Keratinocyte (primary cell): ENCODE data around the gene FAM163A. TPM values are rescaled to one million over a fixed set of nuclear protein-coding genes. Genes with fewer than 3 reads are reported as not detected.

Experiments
- DNase-seq: peaks from one replicate; pipeline ENCODE4 v3.0.0-alpha.2; 2011; ENCODE audit warnings: low read depth, missing footprints, low spot score
- FAIRE-seq: peaks from 2 replicates; lab custom pipeline; 2011; peaks lifted over from hg19 to GRCh38; lab: Jason Lieb, UNC
- H2AFZ ChIP-seq: 2 replicates; pipeline ENCODE4 v1.6.0; 2012; ENCODE audit warnings: low read length, control low read depth, inconsistent platforms; ENCODE audit not compliant: control insufficient read depth
- H3K27ac ChIP-seq: 2 replicates; pipeline ENCODE4 v1.5.1; 2011; ENCODE audit warnings: low read length; ENCODE audit not compliant: control insufficient read depth, insufficient read depth
- H3K27me3 ChIP-seq: 3 replicates; pipeline ENCODE4 v1.6.0; 2011; ENCODE audit warnings: low read length; ENCODE audit not compliant: control insufficient read depth, insufficient read depth; ENCODE audit errors: extremely low read depth
- H3K36me3 ChIP-seq, 2 experiments: 2 replicates in 1 of 2; 3 replicates in 1 of 2; pipeline ENCODE4 v1.5.1; 2011; ENCODE audit warnings: low read length in 2 of 2, mild to moderate bottlenecking in 1 of 2; ENCODE audit not compliant: control insufficient read depth in 2 of 2, insufficient read depth in 2 of 2; ENCODE audit errors: extremely low read depth in 1 of 2
- H3K4me1 ChIP-seq: 3 replicates; pipeline ENCODE4 v1.5.1; 2011; ENCODE audit warnings: low read length; ENCODE audit not compliant: control insufficient read depth, insufficient read depth; ENCODE audit errors: extremely low read depth
- H3K4me2 ChIP-seq: 3 replicates; pipeline ENCODE4 v1.6.0; 2011; ENCODE audit warnings: low read depth, low read length; ENCODE audit not compliant: control insufficient read depth, insufficient read depth; ENCODE audit errors: extremely low read depth
- H3K4me3 ChIP-seq, 3 experiments: fragments of 200-600 bp in 1 of 3; sonication (generic) in 1 of 3; 2 replicates in 2 of 3; 3 replicates in 1 of 3; pipeline ENCODE4 v1.5.1; 2011 to 2016; ENCODE audit warnings: low read length in 3 of 3, mild to moderate bottlenecking in 3 of 3, control low read depth in 2 of 3, inconsistent platforms in 1 of 3, low read depth in 1 of 3, mixed read lengths in 1 of 3, mixed run types in 1 of 3, moderate library complexity in 1 of 3; ENCODE audit not compliant: control insufficient read depth in 2 of 3, insufficient read depth in 2 of 3; ENCODE audit errors: extremely low read depth in 1 of 3
- H3K79me2 ChIP-seq: 2 replicates; pipeline ENCODE4 v1.6.0; 2012; ENCODE audit warnings: low read length; ENCODE audit not compliant: control insufficient read depth, insufficient read depth
- H3K9ac ChIP-seq: 3 replicates; pipeline ENCODE4 v1.6.0; 2011; ENCODE audit warnings: low read length; ENCODE audit not compliant: control insufficient read depth, insufficient read depth; ENCODE audit errors: extremely low read depth
- H3K9me1 ChIP-seq: 3 replicates; pipeline ENCODE4 v1.6.0; 2011; ENCODE audit warnings: low read length; ENCODE audit not compliant: control insufficient read depth, insufficient read depth; ENCODE audit errors: extremely low read depth
- H3K9me3 ChIP-seq: 2 replicates; pipeline ENCODE4 v1.5.1; 2012; ENCODE audit warnings: low read depth, low read length; ENCODE audit not compliant: control insufficient read depth
- H4K20me1 ChIP-seq: 3 replicates; pipeline ENCODE4 v1.6.0; 2011; ENCODE audit warnings: low read length; ENCODE audit not compliant: control insufficient read depth, insufficient read depth; ENCODE audit errors: extremely low read depth
- EZH2 ChIP-seq: IDR thresholded peaks from one replicate; pipeline ENCODE4 v1.6.1; 2012; ENCODE audit warnings: inconsistent platforms, mild to moderate bottlenecking, low read length, moderate library complexity
- dilution Hi-C: fragments of 300-500 bp; cut with MboI; formaldehyde crosslinking; loops from one replicate; pipeline ENCODE4 v1.7.0; 2020; ENCODE audit warnings: low sequenced_read_pairs; ENCODE audit not compliant: extremely low pct_ligation_motif_present
- polyA plus RNA-seq, 5 experiments: library from polyadenylated mRNA; depleted of rRNA in 3 of 5; stranded (reverse) in 3 of 5; stranded (forward) in 1 of 5; unstranded in 1 of 5; fragments of >200 nt; gene quantifications; 1 replicate in 1 of 5; 2 replicates in 3 of 5; 3 replicates in 1 of 5; pipeline versions ENCODE4 v1.2.1 to v1.2.3, GENCODE V29; 2011 to 2012; ENCODE audit warnings: missing spikeins in 2 of 5, low read depth in 1 of 5, low replicate concordance in 1 of 5
- TF ChIP-seq, protein P1 (sequence below), 3 experiments: IDR thresholded peaks in 1 of 3; conservative IDR thresholded peaks in 1 of 3; optimal IDR thresholded peaks in 1 of 3; 2 replicates in 2 of 3; 3 replicates in 1 of 3; pipeline versions ENCODE3 to v1.5.1; 2011; ENCODE audit warnings: low read length in 3 of 3, mild to moderate bottlenecking in 3 of 3, moderate library complexity in 2 of 3, control low read depth in 1 of 3, inconsistent platforms in 1 of 3; ENCODE audit not compliant: insufficient read depth in 2 of 3; ENCODE audit errors: extremely low read depth in 1 of 3

The FAM163A gene
- polyA plus RNA-seq, 1 donor (not counting 4 experiments of a cell fraction or from before 2014, with no cell fraction given) = not detected

GRCh38 chr1:179750630-179751029 lies 7.5 kb downstream of the FAM163A start:
- H3K9me3 ChIP-seq = no peaks in the 10 kb centered on the region
- H4K20me1 ChIP-seq = no peaks in the 10 kb centered on the region
- no peaks in the 10 kb centered on the region for H3K4me1 ChIP-seq
- no peak for DNase-seq
- no peak overlapping the region for H3K4me2 ChIP-seq
- H3K27ac ChIP-seq = no peak overlapping the region
- H3K79me2 ChIP-seq = no peaks in the 10 kb centered on the region
- TF ChIP-seq EZH2 = no peak
- TF ChIP-seq, protein P1, sequence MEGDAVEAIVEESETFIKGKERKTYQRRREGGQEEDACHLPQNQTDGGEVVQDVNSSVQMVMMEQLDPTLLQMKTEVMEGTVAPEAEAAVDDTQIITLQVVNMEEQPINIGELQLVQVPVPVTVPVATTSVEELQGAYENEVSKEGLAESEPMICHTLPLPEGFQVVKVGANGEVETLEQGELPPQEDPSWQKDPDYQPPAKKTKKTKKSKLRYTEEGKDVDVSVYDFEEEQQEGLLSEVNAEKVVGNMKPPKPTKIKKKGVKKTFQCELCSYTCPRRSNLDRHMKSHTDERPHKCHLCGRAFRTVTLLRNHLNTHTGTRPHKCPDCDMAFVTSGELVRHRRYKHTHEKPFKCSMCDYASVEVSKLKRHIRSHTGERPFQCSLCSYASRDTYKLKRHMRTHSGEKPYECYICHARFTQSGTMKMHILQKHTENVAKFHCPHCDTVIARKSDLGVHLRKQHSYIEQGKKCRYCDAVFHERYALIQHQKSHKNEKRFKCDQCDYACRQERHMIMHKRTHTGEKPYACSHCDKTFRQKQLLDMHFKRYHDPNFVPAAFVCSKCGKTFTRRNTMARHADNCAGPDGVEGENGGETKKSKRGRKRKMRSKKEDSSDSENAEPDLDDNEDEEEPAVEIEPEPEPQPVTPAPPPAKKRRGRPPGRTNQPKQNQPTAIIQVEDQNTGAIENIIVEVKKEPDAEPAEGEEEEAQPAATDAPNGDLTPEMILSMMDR (optimal IDR thresholded peaks at IDR 0.05 in 1 of 3, IDR thresholded peaks at IDR 0.05 in 1 of 3, conservative IDR thresholded peaks at IDR 0.05 in 1 of 3; ENCODE audit: extremely low read depth in 1 of 3, insufficient read depth in 2 of 3, low read length in 3 of 3) = no peak
- no peak for FAIRE-seq
- no peak overlapping the region for H3K4me3 ChIP-seq
- no peaks in the 10 kb centered on the region for H3K36me3 ChIP-seq
- dilution Hi-C loops = no loop called here
- no peak overlapping the region for H2AFZ ChIP-seq
- H3K27me3 ChIP-seq = peaks cover 10% of the 10 kb centered on the region
- H3K9me1 ChIP-seq = no peaks in the 10 kb centered on the region
- no peak overlapping the region for H3K9ac ChIP-seq

GRCh38 chr1:179753061-179753460 lies 10.0 kb downstream of the FAM163A start:
- DNase-seq (no peak), FAIRE-seq (no peak)
- H3K27ac ChIP-seq = no peak overlapping the region
- no peaks in the 10 kb centered on the region for H3K4me1 ChIP-seq
- H3K4me2 ChIP-seq = no peak overlapping the region
- H3K9me1 ChIP-seq = no peaks in the 10 kb centered on the region
- no peaks in the 10 kb centered on the region for H3K9me3 ChIP-seq
- no peak overlapping the region for H2AFZ ChIP-seq
- TF ChIP-seq EZH2 = no peak
- TF ChIP-seq, protein P1 (optimal IDR thresholded peaks at IDR 0.05 in 1 of 3, IDR thresholded peaks at IDR 0.05 in 1 of 3, conservative IDR thresholded peaks at IDR 0.05 in 1 of 3; ENCODE audit: extremely low read depth in 1 of 3, insufficient read depth in 2 of 3, low read length in 3 of 3) = no peak
- H3K4me3 ChIP-seq = no peak overlapping the region
- no peaks in the 10 kb centered on the region for H3K79me2 ChIP-seq
- dilution Hi-C loops = no loop called here
- no peak overlapping the region for H3K9ac ChIP-seq
- H4K20me1 ChIP-seq = no peaks in the 10 kb centered on the region
- H3K36me3 ChIP-seq = no peaks in the 10 kb centered on the region
- H3K27me3 ChIP-seq = peaks cover 4% of the 10 kb centered on the region
